NOMO-1 treated with dmso at 0.1 percent for 144 hours (cell line): ENCODE results near the gene ALG8.
"Not testable (repeated sequence)": the region's sequence is repeated elsewhere in the genome, so short reads cannot be mapped to it uniquely, and the experiment has no call there.

Experiments
- DNase-seq: peaks from one replicate; lab custom pipeline; 2025; ENCODE audit not compliant: unreplicated experiment; lab: John Stamatoyannopoulos, UW

Gene ALG8

DNA sequence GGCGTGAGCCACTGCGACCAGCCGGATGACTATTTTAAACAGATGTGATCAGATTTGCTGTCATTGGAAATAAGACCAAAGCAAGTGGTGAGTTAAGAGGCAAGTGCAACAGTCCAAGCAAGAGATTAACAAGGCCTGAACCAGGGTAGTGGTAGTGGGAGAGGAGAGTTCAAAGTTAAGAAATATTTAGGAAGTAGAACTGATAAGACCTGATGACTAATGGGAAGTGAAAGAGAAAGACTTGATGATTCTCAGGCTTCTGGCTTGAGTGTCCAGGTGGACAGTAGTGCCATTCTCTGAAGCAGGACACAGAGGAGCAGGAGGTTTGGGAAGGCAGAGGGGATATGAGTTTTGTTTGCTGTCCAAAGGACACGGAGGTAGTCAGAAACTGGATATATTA lies 67.0 kb downstream of the ALG8 start:
- DNase-seq, result no peak

DNA sequence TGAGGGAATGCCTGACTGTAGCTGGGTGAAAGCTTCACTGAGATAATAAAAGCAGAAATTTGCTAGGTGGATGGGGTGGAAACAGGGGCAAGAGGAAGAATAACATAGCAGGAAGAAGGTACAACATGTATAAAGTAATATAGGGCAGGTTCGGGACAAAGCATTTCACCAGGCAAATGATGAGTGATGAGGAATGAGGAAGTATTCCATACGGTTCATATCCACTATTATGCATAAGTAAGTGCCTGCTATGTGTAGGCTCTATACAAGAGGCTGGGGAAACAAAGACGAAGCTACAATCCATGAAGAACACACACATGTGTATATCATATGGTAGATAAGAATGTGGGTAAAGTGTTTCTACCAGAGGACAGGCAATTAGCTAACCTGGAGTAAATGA lies 67.7 kb downstream of the ALG8 start:
- no peak for DNase-seq

DNA sequence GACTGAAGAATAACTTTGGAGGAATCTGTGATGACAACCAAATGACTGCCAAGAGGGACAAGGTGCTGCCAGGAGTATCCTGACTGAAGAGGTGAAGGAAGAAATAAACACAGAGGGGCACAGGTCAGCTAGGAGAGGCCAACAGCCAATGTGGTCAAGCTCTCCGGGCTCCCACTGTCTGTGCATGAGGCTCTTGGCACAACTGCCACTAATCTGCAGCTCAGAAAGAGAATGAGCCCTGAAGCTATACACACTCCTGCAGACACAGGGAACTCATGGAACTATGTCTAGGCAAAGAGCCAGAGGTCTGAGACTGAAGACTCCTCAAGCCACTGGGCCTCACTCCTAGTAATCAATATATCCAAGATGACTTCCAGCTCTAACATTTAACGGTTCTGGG lies 68.8 kb downstream of the ALG8 start:
- DNase-seq, result no peak

DNA sequence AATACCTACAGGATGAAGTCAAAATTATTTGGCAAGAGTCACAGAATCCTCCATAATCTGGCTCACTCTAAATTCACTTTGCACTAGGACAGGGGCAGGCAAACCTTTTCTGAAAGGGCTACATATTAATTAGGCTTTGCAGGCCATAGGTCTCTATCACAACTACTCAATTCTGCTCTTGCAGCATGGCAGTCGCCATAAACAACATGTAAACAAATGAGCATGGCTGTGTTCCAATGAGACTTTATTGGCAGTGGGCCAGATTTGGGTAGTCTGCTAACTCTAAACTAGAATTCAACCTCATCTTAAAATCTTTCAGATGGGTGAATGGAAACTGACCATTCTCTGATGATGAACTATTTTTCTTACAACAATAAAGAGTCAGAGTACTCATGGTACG lies 70.0 kb downstream of the ALG8 start:
- no peak for DNase-seq

DNA sequence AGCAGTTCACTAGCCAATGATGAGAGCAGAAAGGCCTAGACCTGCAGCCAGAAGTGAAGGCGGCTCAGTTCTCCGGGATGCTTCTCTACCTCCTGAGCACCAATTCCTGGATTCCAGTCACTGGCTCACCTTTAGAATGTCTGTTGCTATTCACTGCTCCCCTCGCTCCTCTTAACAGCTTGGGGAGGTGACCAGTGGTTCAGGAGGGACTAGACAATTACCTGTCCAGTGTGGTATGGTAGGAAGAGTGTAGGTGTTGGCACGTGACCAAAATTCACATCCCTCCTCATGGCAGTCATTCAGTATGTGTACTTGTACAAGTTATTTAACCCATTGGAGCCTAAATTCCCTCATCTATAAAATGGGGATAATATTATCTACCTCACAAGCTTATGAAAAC lies 71.7 kb downstream of the ALG8 start:
- DNase-seq, result no peak

DNA sequence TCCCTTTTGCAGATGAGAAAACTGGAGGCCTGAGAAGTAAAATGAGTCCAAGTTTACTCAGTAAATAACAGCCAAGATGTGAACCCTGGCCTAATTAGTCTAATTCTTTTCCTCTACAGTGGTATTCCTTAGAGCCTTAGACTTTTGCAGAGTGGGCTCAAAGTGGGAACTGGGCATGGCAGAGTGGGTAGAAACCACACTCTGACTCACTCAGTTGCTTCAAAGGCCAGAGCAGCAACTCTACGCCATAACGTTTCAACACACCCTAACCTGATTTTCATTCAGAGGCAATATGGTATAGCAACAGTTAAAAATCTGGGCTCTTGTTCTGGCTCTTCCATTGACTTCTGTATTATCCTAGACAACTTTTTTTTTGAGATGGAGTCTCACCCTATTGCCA lies 73.0 kb downstream of the ALG8 start:
- DNase-seq, result no peak

DNA sequence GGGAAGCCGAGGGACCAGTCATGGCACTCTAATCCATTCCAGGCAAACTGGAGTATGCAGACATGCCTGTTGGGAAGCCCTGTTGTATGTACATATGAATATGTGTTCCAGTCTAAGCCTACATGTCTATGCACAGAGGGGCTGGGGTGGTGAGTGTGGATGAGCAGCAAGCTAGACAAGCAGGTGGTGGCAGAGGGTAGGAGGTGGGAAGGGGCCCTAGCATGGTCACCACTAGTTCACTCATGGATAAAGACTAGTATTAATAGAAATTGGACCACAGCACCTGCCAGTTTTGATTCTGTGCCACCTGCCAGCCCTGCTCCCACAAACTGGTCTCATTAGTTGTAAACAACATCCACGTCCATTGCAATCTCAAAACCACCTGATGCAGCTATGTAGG lies 74.2 kb downstream of the ALG8 start:
- no peak for DNase-seq

DNA sequence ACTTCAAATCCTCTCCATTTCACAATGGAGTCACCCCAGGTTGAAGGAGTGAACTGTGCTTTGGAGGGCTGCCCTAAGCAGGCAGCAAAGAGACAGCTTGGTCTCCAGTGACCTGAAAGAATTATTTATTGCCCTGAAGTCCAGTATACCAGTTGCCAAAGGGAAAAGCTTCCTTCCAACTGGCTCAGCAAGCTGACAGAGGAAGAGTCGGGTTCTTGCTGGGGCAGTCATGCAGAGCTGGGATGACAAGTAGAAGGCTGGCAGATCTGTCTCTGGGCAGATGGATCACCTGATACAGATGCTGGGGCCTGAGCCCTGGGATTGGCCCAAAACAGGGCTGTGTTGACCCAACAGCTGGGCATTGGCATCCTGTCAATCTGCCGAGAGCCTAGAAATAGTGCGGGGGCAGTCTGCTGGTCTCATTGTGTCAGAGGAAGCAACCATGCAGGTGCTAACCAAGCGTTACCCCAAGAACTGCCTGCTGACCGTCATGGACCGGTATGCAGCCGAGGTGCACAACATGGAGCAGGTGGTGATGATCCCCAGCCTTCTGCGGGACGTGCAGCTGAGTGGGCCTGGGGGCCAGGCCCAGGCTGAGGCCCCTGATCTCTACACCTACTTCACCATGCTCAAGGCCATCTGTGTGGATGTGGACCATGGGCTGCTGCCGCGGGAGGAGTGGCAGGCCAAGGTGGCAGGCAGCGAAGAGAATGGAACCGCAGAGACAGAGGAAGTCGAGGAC lies 75.8 kb downstream of the ALG8 start, which contains the start of gene THRSP:
Gene THRSP, plus strand, starts transcription at position 422 of the 742 bp plus-strand sequence. Its CDS starts 21 bp downstream, at position 443.
- DNase-seq, result no peak

DNA sequence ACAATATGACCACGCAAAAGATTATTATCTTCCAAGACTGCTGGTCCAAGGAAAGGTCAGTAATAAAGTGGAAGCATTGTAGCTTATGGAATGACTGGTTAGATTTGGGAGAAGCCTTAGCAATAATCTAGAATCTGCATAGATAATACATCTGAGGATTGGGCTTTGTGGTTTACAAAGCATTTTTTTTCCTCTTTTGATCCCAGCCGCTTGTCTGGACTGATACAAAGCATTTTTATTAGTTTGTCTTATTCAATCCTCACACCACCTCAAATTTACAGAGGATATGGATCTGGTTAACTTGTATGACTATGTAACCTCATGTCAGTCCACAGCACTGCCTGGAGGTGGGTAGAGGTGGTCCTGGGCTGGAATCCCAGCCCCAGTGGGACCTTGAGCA lies 76.8 kb downstream of the ALG8 start:
- no peak for DNase-seq

DNA sequence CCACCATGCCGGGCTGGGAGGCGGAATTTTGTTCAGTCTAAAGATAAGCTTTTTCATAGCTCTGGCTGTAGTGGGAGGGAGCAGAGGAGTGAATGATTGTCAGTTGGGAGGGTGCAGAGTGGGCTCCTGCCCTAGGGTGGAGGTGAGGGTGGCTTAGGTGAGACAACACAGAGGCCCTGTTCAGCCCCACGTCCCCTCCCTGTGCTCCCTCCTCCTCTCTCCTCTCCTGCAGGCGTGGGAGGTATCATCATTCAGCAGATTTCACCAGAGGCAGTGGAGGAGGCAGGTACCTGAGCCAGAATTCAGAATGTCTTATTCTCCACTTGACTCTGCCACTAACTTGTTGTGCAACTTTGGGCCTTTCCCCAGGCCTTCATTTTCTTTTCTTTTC lies 77.5 kb downstream of the ALG8 start:
- DNase-seq, result no peak

DNA sequence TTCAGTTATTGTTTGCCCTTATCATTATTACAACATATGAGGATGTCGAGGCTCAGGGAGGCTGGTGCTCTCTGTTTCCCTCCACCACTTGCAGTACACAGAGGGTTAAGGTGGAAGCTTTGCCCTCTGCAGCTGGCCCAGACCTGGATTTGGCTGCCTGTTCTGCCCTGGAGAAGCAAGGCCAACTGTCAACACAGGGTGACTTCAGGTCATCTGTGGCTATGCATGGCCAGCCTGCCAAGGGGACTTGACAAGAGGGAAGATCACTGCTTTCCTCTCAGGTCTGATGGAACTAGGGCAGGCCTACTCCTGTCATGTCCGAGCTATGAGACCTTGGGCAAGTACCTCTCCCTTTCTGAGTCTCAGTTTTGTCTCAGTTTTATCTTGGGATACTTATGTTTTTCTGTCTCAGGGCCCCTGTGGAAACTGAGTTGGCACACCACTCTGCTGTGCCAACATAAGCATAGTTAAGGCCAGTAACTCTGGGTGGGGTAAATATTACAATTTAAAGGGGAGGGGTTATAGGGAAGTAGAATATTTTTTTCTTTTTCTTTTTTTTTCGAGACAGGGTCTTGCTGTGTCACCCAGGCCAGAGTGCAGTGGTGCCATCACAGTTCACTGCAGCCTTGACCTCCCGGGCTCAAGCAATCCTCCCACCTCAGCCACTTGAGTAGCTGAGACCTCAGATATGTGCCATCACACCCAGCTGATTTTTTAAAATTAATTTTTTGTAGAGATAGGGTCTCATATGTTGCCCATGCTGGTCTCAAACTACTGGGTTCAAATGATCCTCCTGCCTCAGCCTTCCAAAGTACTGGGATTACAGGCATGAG lies 78.1 kb downstream of the ALG8 start:
- no peak for DNase-seq

DNA sequence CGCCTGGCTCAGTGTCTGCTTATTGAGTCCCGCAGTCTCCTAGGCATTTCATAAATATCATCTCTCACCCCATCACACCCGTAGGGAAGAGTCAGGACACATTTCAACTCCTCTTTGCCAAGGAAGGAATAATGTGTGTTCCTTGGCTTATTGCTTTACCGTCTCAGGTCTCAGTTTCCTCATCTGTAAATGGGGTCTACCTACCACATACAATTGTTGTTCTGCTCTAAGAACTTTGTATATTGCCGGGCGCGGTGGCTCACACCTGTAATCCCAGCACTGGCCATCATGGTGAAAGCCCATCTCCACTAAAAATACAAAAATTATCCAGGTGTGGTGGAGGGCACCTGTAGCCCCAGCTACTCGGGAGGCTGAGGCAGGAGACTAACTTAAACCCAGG lies 78.9 kb downstream of the ALG8 start:
- DNase-seq, result no peak

DNA sequence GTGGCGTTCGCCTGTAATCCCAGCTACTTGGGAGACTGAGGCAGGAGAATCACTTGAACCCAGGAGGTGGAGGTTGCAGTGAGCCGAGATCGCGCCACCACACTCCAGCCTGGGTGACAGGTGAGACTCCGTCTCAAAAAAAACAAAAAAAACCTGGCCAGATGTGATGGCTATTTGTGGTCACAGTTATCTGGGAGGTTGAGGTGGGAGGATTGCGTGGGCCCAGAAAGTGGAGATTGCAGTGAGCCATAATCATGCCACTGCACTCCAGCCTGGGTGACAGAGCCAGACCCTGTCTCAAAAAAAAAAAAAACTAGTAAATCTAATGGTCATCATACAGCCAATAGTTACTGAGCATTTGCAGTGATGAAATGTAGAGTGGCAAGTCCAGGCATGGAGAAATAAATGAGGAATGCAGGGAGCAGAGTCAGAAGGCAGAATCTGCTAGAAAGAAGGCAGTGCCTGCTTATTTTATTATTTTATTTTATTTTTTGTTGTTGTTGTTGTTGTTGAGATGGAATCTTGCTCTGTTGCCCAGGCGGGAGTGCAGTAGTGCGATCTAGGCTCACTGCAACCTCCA lies 79.6 kb downstream of the ALG8 start:
- DNase-seq, result not testable (repeated sequence)

DNA sequence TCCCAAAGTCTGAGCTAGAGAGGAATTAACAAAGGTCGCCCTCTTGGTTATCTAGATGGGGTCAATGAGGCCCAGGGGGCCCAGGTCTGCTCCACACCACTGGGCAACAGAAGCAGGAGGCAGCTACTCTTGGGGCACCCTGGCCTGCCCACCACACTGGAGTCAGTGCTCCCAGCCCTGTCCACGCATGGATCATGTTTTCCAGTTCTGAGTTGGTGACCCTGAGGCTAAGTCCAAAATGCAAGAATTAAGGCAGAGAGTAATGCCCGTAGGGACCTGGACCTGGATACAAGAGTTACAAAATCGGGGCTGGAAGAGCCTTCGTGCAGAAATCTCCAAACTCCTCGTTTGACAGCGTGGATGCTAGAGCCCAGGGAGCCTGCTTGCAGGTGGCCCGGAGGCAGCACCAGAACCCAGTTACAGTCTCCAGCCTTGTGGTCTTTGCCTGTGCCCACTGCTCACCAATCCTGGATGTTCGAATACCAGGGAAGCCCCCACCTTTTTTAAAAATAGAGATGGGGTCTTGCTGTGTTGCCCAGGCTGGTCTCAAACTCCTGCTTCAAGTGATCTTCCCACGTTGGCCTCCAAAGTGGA lies 81.9 kb downstream of the ALG8 start:
- no peak for DNase-seq

DNA sequence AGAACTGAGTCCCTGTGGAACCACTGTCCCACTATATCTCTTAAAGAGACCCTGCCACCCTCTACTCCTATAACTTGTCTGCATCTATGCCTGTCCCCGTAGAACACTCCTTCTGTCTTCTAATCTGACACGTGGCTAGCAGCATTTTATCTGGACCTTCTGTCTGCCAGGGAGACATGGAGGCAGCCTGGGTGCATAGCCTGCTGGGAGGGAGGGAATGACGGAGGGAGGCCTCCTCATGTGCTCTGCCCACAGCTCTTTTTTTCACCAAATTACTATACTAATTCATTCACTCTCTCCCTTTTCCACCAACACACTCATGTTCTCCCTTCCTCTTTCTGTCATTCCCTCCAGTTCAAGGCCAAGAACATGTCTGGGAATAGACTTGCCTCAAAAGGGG lies 83.3 kb downstream of the ALG8 start:
- DNase-seq, result no peak

DNA sequence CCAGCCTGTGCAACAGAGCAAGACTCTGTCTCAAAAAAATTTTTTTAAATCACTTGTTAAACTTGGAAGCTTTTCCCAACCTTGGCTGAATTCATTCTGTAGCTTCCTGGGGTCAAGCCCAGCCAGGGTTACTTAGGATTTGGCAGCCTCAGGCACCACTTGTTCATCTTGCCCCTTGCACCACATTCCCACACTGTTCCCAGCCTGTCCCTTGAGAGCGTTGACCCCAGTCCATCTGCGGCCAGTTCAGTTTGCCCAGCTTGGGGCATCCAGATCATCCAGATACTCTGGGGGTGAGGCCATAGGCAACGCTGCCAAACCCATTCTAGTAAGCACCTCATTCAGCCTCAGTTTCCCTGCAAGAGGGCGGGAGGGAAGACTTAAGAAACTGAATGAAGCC lies 84.5 kb downstream of the ALG8 start:
- DNase-seq, result no peak

DNA sequence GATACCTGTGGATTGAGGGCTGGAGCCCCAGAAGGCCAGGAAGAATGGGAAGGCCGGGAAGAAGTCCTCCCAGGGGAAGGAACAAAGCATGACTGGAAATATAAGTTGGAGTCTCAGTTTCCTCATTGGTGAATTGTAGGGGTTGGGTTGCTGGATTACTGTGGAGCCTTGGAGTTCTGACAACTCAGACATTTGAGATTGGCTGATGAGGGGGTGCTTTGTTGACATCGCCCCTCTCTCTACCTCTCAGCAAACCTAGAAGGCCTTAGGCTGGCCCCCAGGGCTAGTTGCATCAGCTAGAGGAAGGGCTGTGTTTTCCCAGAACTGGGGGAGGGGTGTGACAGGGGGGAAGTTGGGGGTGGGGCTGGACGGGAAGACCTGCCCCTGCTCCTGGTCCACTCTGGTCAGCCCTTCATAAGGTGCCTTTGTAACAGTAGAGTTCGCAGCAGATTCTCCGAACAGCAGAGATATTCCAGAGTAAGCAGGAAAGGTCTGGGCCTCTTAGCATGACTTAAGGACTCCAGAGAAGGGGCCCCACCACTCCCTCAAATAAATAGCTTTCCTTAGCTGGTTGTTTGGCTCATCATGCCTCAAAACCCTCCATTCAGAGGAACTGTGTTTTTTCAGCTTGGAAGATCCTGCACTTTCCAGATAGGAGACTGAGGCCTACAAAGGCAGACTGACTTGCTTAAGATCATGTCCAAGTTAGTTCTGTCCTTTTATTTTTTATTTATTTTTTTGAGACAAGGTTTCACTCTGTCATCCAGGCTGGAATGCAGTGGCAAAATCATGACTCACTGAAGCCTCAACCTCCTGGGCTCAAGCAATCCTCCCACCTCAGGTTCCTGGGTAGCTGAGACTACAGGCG lies 88.2 kb downstream of the ALG8 start:
- DNase-seq, result no peak
